Stomach smooth muscle (tissue), 2 donors: ENCODE data around the gene FAM3C.
A peak's percentile ranks its signal among the peaks of the same experiment; 100 is the strongest.

ENCODE experiments used
- H3K27ac ChIP-seq: one replicate; pipeline ENCODE4 v1.7.0; 2013; ENCODE audit warnings: mild to moderate bottlenecking, low read length, inconsistent platforms
- H3K27me3 ChIP-seq, 2 donors: one replicate each; pipeline ENCODE4 v1.7.0; 2013; ENCODE audit warnings: low read length in 2 of 2; ENCODE audit not compliant: insufficient read depth in 2 of 2, control insufficient read depth in 1 of 2
- H3K36me3 ChIP-seq, 2 donors: one replicate each; pipeline ENCODE4 v1.7.0; 2013; ENCODE audit warnings: low read length in 2 of 2; ENCODE audit not compliant: control insufficient read depth in 2 of 2, insufficient read depth in 2 of 2
- H3K4me1 ChIP-seq: one replicate; pipeline ENCODE4 v1.7.0; 2013; ENCODE audit warnings: low read length; ENCODE audit not compliant: control insufficient read depth, insufficient read depth
- H3K4me3 ChIP-seq, 2 donors: one replicate each; pipeline ENCODE4 v1.7.0; 2013; ENCODE audit warnings: low read length in 2 of 2
- H3K9ac ChIP-seq, 2 donors: one replicate each; pipeline ENCODE4 v1.7.0; 2013; ENCODE audit warnings: low read length in 2 of 2, mild to moderate bottlenecking in 1 of 2
- H3K9me3 ChIP-seq, 2 donors: one replicate each; pipeline ENCODE4 v1.7.0; 2013; ENCODE audit warnings: low read length in 2 of 2; ENCODE audit not compliant: control insufficient read depth in 2 of 2
- donor health status: healthy.
- donor health status: Pancreatic carcinoma.

The FAM3C gene

DNA sequence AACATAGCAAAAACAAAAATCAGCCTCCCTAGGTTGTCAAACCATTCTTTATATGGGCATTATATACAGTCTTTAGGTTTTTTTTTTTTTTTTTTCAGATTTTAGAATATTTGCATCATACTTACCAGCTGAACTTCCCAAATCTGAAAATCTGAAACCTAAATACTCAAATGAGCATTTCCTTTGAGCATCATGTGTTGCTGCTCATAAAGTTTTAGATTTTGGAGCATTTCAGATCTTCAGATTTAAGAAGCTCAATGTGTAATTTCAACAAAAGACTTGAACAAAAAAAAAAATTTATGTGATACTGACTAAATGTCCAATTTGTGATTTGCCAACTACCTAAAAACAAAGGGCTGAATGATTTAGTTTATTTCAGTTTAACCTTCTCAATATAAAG is 13.6 kb downstream of the FAM3C start:
- H3K9ac ChIP-seq: no peak overlapping the region
- H3K27ac ChIP-seq: no peak overlapping the region
- H3K27me3 ChIP-seq: no peaks in the 10 kb centered on the region
- no peak overlapping the region for H3K4me3 ChIP-seq
- peaks cover 0 to 11% of the 10 kb centered on the region in 2 donors for H3K36me3 ChIP-seq
- no peaks in the 10 kb centered on the region for H3K9me3 ChIP-seq
- no peaks in the 10 kb centered on the region for H3K4me1 ChIP-seq

DNA sequence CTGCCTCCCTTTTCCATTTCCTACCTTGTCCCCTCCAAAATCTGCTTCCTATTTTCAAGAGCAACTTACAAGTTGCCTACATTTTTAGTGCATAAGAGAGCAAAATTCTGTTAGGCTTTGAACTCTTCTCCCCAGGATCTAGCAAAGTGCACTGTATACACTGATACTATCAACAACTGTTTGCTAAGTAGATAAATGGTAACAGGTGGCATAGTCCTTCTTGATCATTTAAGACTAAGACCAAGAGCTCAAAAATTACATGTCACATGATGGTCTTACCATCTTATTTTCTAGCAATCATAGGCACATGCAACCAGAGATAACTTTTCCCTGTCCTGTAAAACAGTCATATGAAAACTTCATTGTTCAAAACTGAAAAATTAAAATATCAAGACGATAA is 16.2 kb downstream of the FAM3C start:
- H3K4me3 ChIP-seq: no peak overlapping the region
- no peaks in the 10 kb centered on the region for H3K9me3 ChIP-seq
- H3K27me3 ChIP-seq: no peaks in the 10 kb centered on the region
- H3K27ac ChIP-seq: no peak overlapping the region
- H3K36me3 ChIP-seq: peaks cover 4 to 18% of the 10 kb centered on the region in 2 donors
- no peaks in the 10 kb centered on the region for H3K4me1 ChIP-seq
- no peak overlapping the region for H3K9ac ChIP-seq

DNA sequence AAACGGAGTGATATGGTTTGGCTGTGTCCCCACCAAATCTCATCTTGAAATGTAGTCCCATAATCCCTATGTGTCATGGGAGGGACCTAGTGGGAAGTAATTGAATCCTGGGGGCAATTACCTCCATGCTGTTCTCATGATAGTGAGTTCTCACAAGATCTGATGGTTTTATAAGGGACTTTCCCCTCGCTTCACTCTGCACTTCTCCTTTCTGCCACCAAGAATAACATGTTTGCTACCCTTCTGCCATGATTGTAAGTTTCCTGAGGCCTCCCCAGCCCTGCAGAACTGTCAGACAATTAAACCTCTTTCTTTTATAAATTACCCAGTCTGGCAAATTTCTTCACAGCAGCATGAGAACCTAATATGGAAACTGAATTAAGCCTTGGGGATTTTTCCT is 19.1 kb downstream of the FAM3C start:
- H3K9ac ChIP-seq: no peak overlapping the region
- H3K27ac ChIP-seq: no peak overlapping the region

DNA sequence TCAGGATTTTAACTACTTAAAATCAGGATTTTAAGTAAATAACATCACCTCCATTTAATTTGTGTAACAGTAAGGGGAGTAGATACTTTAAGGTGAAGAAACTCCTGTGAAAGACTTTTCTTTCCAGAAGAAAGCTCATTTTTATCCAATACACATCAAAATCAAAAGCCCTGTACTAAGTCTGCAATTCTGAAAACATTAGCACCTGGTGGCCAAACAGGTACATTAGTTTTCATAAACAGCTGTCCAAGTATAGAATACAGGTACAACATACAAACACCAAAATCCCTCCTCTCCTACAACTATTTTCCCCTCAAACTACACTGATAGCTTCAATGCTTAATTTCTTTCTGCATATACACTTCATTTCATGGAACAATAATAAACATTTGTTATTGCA is 22.9 kb downstream of the FAM3C start:
- no peak overlapping the region for H3K9ac ChIP-seq
- H3K36me3 ChIP-seq: peaks cover 6 to 15% of the 10 kb centered on the region in 2 donors
- no peak overlapping the region for H3K4me3 ChIP-seq
- H3K27ac ChIP-seq: no peak overlapping the region
- H3K9me3 ChIP-seq: no peaks in the 10 kb centered on the region
- no peaks in the 10 kb centered on the region for H3K4me1 ChIP-seq
- H3K27me3 ChIP-seq: no peaks in the 10 kb centered on the region

More for the DNA sequence above, 19.1 kb downstream of the FAM3C start:
- Histone ChIP-seq H3K4me3 (no peak overlapping the region), H3K27me3 (no peaks in the 10 kb centered on the region), H3K9me3 (no peaks in the 10 kb centered on the region), H3K4me1 (no peaks in the 10 kb centered on the region), H3K36me3 (peaks cover 4 to 18% of the 10 kb centered on the region in 2 donors)

DNA sequence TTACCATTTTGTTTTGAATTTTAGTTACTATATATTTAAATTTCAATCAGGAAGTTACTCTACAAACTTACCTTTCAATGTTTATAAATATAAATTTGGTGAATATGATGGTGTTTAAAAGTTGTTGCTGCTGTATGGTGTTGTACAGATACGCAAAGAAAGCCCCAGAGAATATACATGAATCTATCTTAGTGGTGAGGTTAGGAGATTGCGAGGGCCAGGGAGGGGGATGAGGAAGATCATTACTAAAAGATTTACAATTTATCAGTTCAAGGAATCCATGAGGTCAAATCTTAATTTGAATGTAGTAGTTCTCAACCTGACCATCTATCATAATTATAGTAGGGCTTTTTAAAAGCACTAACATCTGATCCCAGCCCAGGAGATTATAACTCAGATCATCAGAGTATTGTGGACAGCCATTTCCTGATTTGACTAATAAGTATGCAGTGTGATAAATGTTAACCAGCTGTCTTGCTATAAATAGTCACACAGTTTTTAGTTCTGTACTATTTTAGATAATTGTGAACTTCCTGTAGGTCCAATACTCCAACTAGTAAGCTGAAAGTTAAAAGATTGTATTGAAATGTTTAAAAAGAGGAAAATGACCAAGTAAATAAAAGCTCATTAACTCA is 23.6 kb downstream of the FAM3C start:
- Histone ChIP-seq H3K4me3 (no peak overlapping the region), H3K27me3 (no peaks in the 10 kb centered on the region), H3K27ac (no peak overlapping the region), H3K36me3 (peaks cover 6 to 9% of the 10 kb centered on the region in 2 donors), H3K9ac (no peak overlapping the region), H3K4me1 (no peaks in the 10 kb centered on the region), H3K9me3 (no peaks in the 10 kb centered on the region)

DNA sequence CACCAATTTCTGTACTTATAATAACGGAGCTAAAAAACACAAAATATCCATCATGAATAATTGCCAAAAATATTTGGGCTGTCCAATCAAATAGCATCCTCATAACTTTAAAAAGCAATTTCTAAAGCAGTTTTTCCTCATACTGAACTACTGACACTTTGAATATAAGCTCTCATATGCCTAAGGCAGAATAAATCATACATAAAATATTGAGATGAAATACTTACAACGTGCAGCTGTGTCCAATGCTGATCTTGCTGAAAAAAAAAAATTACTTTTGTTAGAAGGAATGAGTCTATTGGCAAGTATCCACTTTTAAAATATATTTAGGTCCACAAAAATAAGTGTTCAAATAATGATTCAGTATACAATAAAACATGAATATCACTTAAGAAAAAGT is 24.2 kb downstream of the FAM3C start:
- H3K36me3 ChIP-seq: peaks cover 6 to 9% of the 10 kb centered on the region in 2 donors
- H3K27me3 ChIP-seq: no peaks in the 10 kb centered on the region
- H3K9ac ChIP-seq: no peak overlapping the region
- H3K4me3 ChIP-seq: no peak overlapping the region
- no peaks in the 10 kb centered on the region for H3K4me1 ChIP-seq
- H3K9me3 ChIP-seq: no peaks in the 10 kb centered on the region
- H3K27ac ChIP-seq: no peak overlapping the region

DNA sequence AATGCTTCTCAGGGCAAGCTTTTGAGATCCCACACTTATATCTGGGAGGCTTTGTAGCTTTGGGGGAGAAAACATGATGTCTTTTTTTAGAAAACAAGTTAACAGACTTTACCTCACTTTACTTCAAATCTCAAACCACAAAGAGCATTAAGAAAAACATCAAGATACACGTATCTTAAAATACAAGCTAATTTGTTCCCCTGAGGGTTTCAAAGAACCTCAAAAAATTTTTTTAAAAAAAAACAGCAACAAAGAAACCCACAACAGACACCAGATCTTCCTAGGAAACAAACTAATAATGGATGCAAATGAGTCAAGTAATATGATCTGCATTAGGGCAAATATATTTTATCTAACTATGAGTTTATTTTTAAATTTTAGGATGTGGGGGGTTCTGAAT is 24.7 kb downstream of the FAM3C start:
- Histone ChIP-seq H3K4me1 (no peaks in the 10 kb centered on the region), H3K27ac (no peak overlapping the region), H3K36me3 (peaks cover 6 to 9% of the 10 kb centered on the region in 2 donors), H3K9ac (no peak overlapping the region), H3K9me3 (no peaks in the 10 kb centered on the region), H3K4me3 (no peak overlapping the region), H3K27me3 (no peaks in the 10 kb centered on the region)

DNA sequence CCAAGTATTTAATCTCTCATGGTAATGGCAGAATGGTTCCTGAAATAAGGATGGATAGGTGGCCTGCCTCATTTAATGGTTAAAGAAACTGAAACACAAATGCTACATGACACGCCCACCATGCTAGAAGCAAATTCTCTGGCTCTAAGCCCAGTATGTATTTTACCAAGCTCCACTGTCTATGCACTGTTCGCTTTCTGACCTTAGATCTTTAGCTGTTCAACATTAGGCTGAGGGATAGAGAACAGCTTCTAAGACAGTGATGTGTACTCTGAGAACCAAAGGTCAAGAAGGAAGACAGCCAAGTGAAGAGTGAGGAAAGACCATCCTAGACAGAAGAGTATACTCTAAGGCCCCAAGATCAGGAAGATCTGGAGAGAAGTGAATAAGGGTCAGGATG is 26.6 kb downstream of the FAM3C start:
- H3K9me3 ChIP-seq: no peaks in the 10 kb centered on the region
- H3K27ac ChIP-seq: no peak overlapping the region
- no peaks in the 10 kb centered on the region for H3K27me3 ChIP-seq
- no peaks in the 10 kb centered on the region for H3K4me1 ChIP-seq
- H3K9ac ChIP-seq: peak overlapping the region in 1 of 2 donors; percentile 29
- no peak overlapping the region for H3K4me3 ChIP-seq
- H3K36me3 ChIP-seq: peaks cover 2% of the 10 kb centered on the region in 2 donors

DNA sequence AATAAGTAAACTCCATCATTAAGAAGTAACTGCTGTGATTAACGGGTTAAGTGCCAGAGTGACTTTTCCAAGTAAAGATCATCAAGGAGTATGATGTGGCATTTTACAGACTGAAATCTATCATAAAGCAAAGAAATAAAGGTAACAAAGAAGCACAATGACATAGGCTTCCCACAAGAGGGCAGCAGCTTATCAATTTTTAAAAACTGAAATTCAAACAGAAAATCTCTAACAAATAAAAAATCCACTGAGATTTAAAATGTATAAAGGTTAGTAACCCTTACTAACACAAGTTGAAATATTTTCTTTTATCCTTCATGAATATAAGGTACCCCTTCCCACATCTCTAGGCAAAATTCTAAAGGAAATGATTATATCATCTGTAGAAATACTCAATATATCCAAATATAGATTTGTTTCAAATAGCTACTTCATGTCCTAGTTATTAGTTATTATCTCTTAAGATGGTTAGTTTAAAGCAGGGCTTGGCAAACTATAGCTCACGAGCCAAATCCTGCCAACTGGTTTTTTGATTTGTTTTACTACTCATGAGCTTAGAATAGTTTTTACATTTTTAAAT is 29.2 kb downstream of the FAM3C start:
- no peaks in the 10 kb centered on the region for H3K4me1 ChIP-seq
- H3K27me3 ChIP-seq: no peaks in the 10 kb centered on the region
- no peak overlapping the region for H3K4me3 ChIP-seq
- H3K9me3 ChIP-seq: no peaks in the 10 kb centered on the region
- no peak overlapping the region for H3K27ac ChIP-seq
- no peak overlapping the region for H3K9ac ChIP-seq
- peaks cover 2 to 8% of the 10 kb centered on the region in 2 donors for H3K36me3 ChIP-seq

DNA sequence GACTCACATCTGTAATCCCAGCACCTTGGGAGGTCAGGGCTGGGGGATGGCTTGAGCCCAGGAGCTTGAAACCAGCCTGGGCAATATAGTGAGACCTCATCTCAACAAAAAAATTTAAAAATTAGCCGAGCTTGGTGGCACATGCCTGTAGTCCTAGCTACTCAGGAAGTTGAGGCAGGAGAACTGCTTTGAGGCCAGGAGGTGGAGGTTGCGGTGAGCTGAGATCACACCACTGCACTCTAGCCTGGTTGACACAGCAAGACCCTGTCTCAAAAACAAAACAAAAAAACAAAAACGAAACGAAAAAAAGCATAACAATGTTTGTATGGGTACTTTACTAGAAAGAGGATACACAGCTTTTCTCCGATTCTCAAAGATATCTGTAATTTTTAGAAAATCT is 35.5 kb downstream of the FAM3C start:
- no peaks in the 10 kb centered on the region for H3K27me3 ChIP-seq
- H3K36me3 ChIP-seq: peaks cover 8 to 21% of the 10 kb centered on the region in 2 donors
- H3K4me3 ChIP-seq: no peak overlapping the region

DNA sequence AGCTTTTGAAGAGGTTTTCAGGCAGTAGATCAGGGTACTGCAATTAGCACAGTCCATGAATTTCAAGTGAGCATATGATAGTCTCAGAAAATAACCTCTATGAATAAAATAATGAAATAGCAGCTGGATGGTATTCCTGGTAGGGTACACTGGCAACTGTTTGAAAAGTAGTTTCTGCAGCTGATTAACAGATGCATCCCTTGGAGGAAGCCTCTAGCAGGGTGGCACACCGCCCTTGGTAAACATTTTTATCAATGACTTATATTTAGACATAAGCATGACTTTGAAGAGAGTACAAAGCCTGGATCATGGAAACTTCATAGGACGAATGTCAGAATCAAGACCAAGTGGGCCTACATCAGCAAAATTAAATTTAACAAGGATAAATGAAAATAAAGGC is 40.5 kb downstream of the FAM3C start:
- Histone ChIP-seq H3K36me3 (peaks cover 8 to 27% of the 10 kb centered on the region in 2 donors), H3K9ac (no peak overlapping the region), H3K4me3 (no peak overlapping the region), H3K4me1 (no peaks in the 10 kb centered on the region), H3K27me3 (no peaks in the 10 kb centered on the region), H3K9me3 (no peaks in the 10 kb centered on the region), H3K27ac (no peak overlapping the region)

More for the DNA sequence above, 35.5 kb downstream of the FAM3C start:
- Histone ChIP-seq H3K27ac (no peak overlapping the region), H3K9me3 (no peaks in the 10 kb centered on the region), H3K9ac (no peak overlapping the region), H3K4me1 (no peaks in the 10 kb centered on the region)
